Neuronal stem cell (in vitro differentiated cells): ENCODE measurements around the gene AGA.

Source experiments
- DNase-seq: peaks from one replicate; pipeline ENCODE4 v3.0.0-alpha.2; 2013; ENCODE audit warnings: low spot score
- H2AFZ ChIP-seq: one replicate; pipeline ENCODE4 v1.6.1; 2013; ENCODE audit warnings: mild to moderate bottlenecking, low read length, inconsistent platforms
- H2AK5ac ChIP-seq: 2 replicates; pipeline ENCODE4 v1.6.1; 2013; ENCODE audit warnings: low read depth, mild to moderate bottlenecking, inconsistent platforms, low read length, moderate library complexity, mixed read lengths
- H2BK120ac ChIP-seq: 2 replicates; pipeline ENCODE4 v1.6.1; 2013; ENCODE audit warnings: low read depth, mild to moderate bottlenecking, inconsistent platforms, low read length, moderate library complexity, mixed read lengths
- H2BK12ac ChIP-seq: one replicate; pipeline ENCODE4 v1.6.1; 2013; ENCODE audit warnings: low read length, inconsistent platforms
- H2BK15ac ChIP-seq: 2 replicates; pipeline ENCODE4 v1.6.1; 2013; ENCODE audit warnings: mild to moderate bottlenecking, low read length, inconsistent platforms, mixed read lengths
- H2BK5ac ChIP-seq: one replicate; pipeline ENCODE4 v1.6.1; 2013; ENCODE audit warnings: inconsistent platforms, mild to moderate bottlenecking, low read length, moderate library complexity
- H3K14ac ChIP-seq: one replicate; pipeline ENCODE4 v1.6.1; 2013; ENCODE audit warnings: low read length, inconsistent platforms
- H3K18ac ChIP-seq: 2 replicates; pipeline ENCODE4 v1.6.1; 2013; ENCODE audit warnings: low read length, inconsistent platforms
- H3K23ac ChIP-seq: 2 replicates; pipeline ENCODE4 v1.6.1; 2013; ENCODE audit warnings: low read depth, mild to moderate bottlenecking, mixed read lengths, low read length, inconsistent platforms; ENCODE audit not compliant: poor library complexity
- H3K27ac ChIP-seq: replicated peaks from 3 replicates; pipeline ENCODE4 v1.5.1; 2013; ENCODE audit warnings: low read length, inconsistent platforms
- H3K27me3 ChIP-seq, 3 experiments: 2 replicates each; pipeline ENCODE4 v1.6.1; 2013; ENCODE audit warnings: low read length in 3 of 3, mild to moderate bottlenecking in 2 of 3, inconsistent platforms in 1 of 3, low read depth in 1 of 3, mixed read lengths in 1 of 3, moderate library complexity in 1 of 3; ENCODE audit not compliant: control insufficient read depth in 3 of 3, insufficient read depth in 3 of 3
- H3K36me3 ChIP-seq, 2 donors: replicated peaks in 1 of 2; 2 replicates each; pipeline ENCODE4 v1.6.1; 2013; ENCODE audit warnings: low read length in 2 of 2; ENCODE audit not compliant: control insufficient read depth in 2 of 2, insufficient read depth in 2 of 2
- H3K4ac ChIP-seq: 2 replicates; pipeline ENCODE4 v1.6.1; 2013; ENCODE audit warnings: inconsistent platforms, mild to moderate bottlenecking, low read length, moderate library complexity
- H3K4me1 ChIP-seq, 2 donors: 1 replicate in 1 of 2; 2 replicates in 1 of 2; pipeline ENCODE4 v1.6.1; 2013; ENCODE audit warnings: low read length in 2 of 2, low read depth in 1 of 2; ENCODE audit not compliant: control insufficient read depth in 2 of 2, insufficient read depth in 1 of 2
- H3K4me2 ChIP-seq: one replicate; pipeline ENCODE4 v1.6.1; 2013; ENCODE audit warnings: mild to moderate bottlenecking, low read length, inconsistent platforms; ENCODE audit not compliant: insufficient read depth, poor library complexity, severe bottlenecking
- H3K4me3 ChIP-seq, 2 donors: 2 replicates each; pipeline ENCODE4 v1.5.1; 2013; ENCODE audit warnings: low read length in 2 of 2, mild to moderate bottlenecking in 2 of 2, inconsistent platforms in 1 of 2, moderate library complexity in 1 of 2
- H3K79me1 ChIP-seq: one replicate; pipeline ENCODE4 v1.6.1; 2013; ENCODE audit warnings: low read depth, mild to moderate bottlenecking, inconsistent platforms, low read length, moderate library complexity
- H3K9ac ChIP-seq: one replicate; pipeline ENCODE4 v1.6.1; 2013; ENCODE audit warnings: mild to moderate bottlenecking, low read depth, low read length, inconsistent platforms; ENCODE audit not compliant: poor library complexity
- H3K9me3 ChIP-seq, 2 donors: replicated peaks in 1 of 2; 2 replicates each; pipeline versions ENCODE3 to v1.6.1; 2013; ENCODE audit warnings: low read length in 2 of 2, mild to moderate bottlenecking in 2 of 2, inconsistent platforms in 1 of 2, low read depth in 1 of 2, mixed read lengths in 1 of 2, moderate library complexity in 1 of 2; ENCODE audit not compliant: control insufficient read depth in 2 of 2, insufficient read depth in 1 of 2
- H4K8ac ChIP-seq: one replicate; pipeline ENCODE4 v1.6.1; 2013; ENCODE audit warnings: low read depth, mild to moderate bottlenecking, inconsistent platforms, low read length, moderate library complexity
- H4K91ac ChIP-seq: one replicate; pipeline ENCODE4 v1.6.1; 2013; ENCODE audit warnings: low read length, low read depth, mild to moderate bottlenecking, inconsistent platforms; ENCODE audit not compliant: poor library complexity
- whole genome bisulfite sequencing, 2 donors: extraction: QIAGEN DNeasy Blood & Tissue Kit; methylation state at CpG; one replicate each; pipeline ENCODE4 v1.1.7; 2013; ENCODE audit warnings: missing lambda C conversion rate in 2 of 2, mixed read lengths in 1 of 2; ENCODE audit not compliant: insufficient read length in 2 of 2, insufficient replicate concordance in 1 of 2; ENCODE audit errors: extremely low coverage in 2 of 2; 5-methylcytosine and 5-hydroxymethylcytosine counted together

Gene AGA

GRCh38 chr4:177483271-177483670 is 41.0 kb upstream of the AGA start:
- no peak overlapping the region for H3K14ac ChIP-seq
- no peak overlapping the region for H3K9ac ChIP-seq
- H3K23ac ChIP-seq: no peak overlapping the region
- no peaks in the 10 kb centered on the region for H3K27me3 ChIP-seq
- H3K79me1 ChIP-seq: no peaks in the 10 kb centered on the region
- H3K18ac ChIP-seq: no peak overlapping the region
- peaks cover 0 to 3% of the 10 kb centered on the region in 2 donors for H3K4me1 ChIP-seq
- H3K27ac ChIP-seq: no peak overlapping the region
- H2AFZ ChIP-seq: peak overlapping the region; percentile 51
- no peaks in the 10 kb centered on the region for H3K9me3 ChIP-seq
- H2BK15ac ChIP-seq: no peak overlapping the region
- no peak overlapping the region for H4K91ac ChIP-seq
- H3K4me3 ChIP-seq: no peak overlapping the region
- no peak overlapping the region for H2BK5ac ChIP-seq
- WGBS, 2 donors: no CpG with 5 or more reads among the region's 1 CpG
- no peak for DNase-seq
- no peak overlapping the region for H3K4ac ChIP-seq
- no peaks in the 10 kb centered on the region for H3K36me3 ChIP-seq
- no peak overlapping the region for H4K8ac ChIP-seq
- H2BK120ac ChIP-seq: no peak overlapping the region
- H2BK12ac ChIP-seq: no peak overlapping the region
- no peak overlapping the region for H3K4me2 ChIP-seq
- no peak overlapping the region for H2AK5ac ChIP-seq

GRCh38 chr4:177482367-177482766 is 40.1 kb upstream of the AGA start:
- H3K79me1 ChIP-seq: no peaks in the 10 kb centered on the region
- no peak overlapping the region for H3K4me2 ChIP-seq
- H3K9ac ChIP-seq: no peak overlapping the region
- no peaks in the 10 kb centered on the region for H3K36me3 ChIP-seq
- H4K91ac ChIP-seq: no peak overlapping the region
- no peak overlapping the region for H4K8ac ChIP-seq
- H2AK5ac ChIP-seq: no peak overlapping the region
- no peak overlapping the region for H3K23ac ChIP-seq
- H3K14ac ChIP-seq: no peak overlapping the region
- no peak overlapping the region for H2BK15ac ChIP-seq
- H3K4me3 ChIP-seq: no peak overlapping the region
- peaks cover 0 to 3% of the 10 kb centered on the region in 2 donors for H3K4me1 ChIP-seq
- no peak overlapping the region for H3K18ac ChIP-seq
- H3K4ac ChIP-seq: no peak overlapping the region
- no peak overlapping the region for H2BK120ac ChIP-seq
- no peak overlapping the region for H2AFZ ChIP-seq
- no peaks in the 10 kb centered on the region for H3K27me3 ChIP-seq
- no peak overlapping the region for H3K27ac ChIP-seq
- H3K9me3 ChIP-seq: no peaks in the 10 kb centered on the region
- no peak for DNase-seq
- no peak overlapping the region for H2BK12ac ChIP-seq
- H2BK5ac ChIP-seq: no peak overlapping the region

- H2BK15ac ChIP-seq: no peak overlapping the region
- H2BK5ac ChIP-seq: no peak overlapping the region
- no peak overlapping the region for H3K23ac ChIP-seq
- H4K91ac ChIP-seq: no peak overlapping the region
- no peak overlapping the region for H2BK12ac ChIP-seq
- H3K4ac ChIP-seq: no peak overlapping the region
- WGBS, 2 donors: no CpG with 5 or more reads among the region's 2 CpGs
- no peak overlapping the region for H3K4me3 ChIP-seq
- no peak overlapping the region for H3K27ac ChIP-seq
- no peaks in the 10 kb centered on the region for H3K79me1 ChIP-seq
- no peak overlapping the region for H2AFZ ChIP-seq
- H3K14ac ChIP-seq: no peak overlapping the region
- no peaks in the 10 kb centered on the region for H3K9me3 ChIP-seq
- H3K9ac ChIP-seq: no peak overlapping the region
- no peak for DNase-seq
- H3K4me1 ChIP-seq: peaks cover 0 to 3% of the 10 kb centered on the region in 2 donors
- H3K18ac ChIP-seq: no peak overlapping the region
- no peaks in the 10 kb centered on the region for H3K36me3 ChIP-seq
- no peak overlapping the region for H3K4me2 ChIP-seq
- no peaks in the 10 kb centered on the region for H3K27me3 ChIP-seq
- no peak overlapping the region for H2AK5ac ChIP-seq
- peak overlapping the region; percentile 48 for H4K8ac ChIP-seq
- H2BK120ac ChIP-seq: no peak overlapping the region
These were observed 38.6 kb upstream of the AGA start for GRCh38 chr4:177480795-177481194.

- Histone ChIP-seq H3K9me3 (no peaks in the 10 kb centered on the region), H2AK5ac (no peak overlapping the region), H3K27me3 (no peaks in the 10 kb centered on the region), H3K18ac (no peak overlapping the region), H3K4ac (no peak overlapping the region), H3K23ac (no peak overlapping the region), H3K79me1 (no peaks in the 10 kb centered on the region), H3K9ac (no peak overlapping the region), H4K8ac (no peak overlapping the region), H2BK5ac (no peak overlapping the region), H2BK120ac (no peak overlapping the region), H2BK15ac (no peak overlapping the region), H4K91ac (no peak overlapping the region), H3K4me1 (no peaks in the 10 kb centered on the region), H3K4me2 (no peak overlapping the region), H3K14ac (no peak overlapping the region), H3K4me3 (no peak overlapping the region), H3K36me3 (no peaks in the 10 kb centered on the region), H2AFZ (no peak overlapping the region), H2BK12ac (no peak overlapping the region), H3K27ac (no peak overlapping the region)
- DNase-seq: no peak
- no CpG with 5 or more reads among the region's 4 CpGs for WGBS, 2 donors
These were observed 36.8 kb upstream of the AGA start for GRCh38 chr4:177479063-177479462.
